Heart right ventricle (tissue), 16 donors: ENCODE data around the gene EFNA5. TPM values are rescaled to one million over a fixed set of nuclear protein-coding genes. Genes with fewer than 3 reads are reported as not detected.

ENCODE experiments used
- ATAC-seq, 8 donors: fragments of 200-7000 bp; cut with Tn5 transposase; one replicate each; pipeline ENCODE4 v1.9.1; 2020; ENCODE audit warnings: mild to moderate bottlenecking in 8 of 8, moderate library complexity in 8 of 8, moderate number of reproducible peaks in 1 of 8
- DNase-seq, 2 donors: peaks; one replicate each; pipeline ENCODE4 v3.0.0-alpha.2; 2020
- H3K27ac ChIP-seq, 10 donors: fragments of 200-600 bp; sonication (generic) in 2 of 10; one replicate each; pipeline versions ENCODE4 v1.5.0 to v1.8.0; 2020 to 2022; ENCODE audit warnings: mild to moderate bottlenecking in 3 of 10
- H3K27me3 ChIP-seq, 7 donors: fragments of 200-600 bp; one replicate each; pipeline ENCODE4 v1.8.0; 2021 to 2022; ENCODE audit warnings: mild to moderate bottlenecking in 2 of 7
- H3K36me3 ChIP-seq, 9 donors: fragments of 200-600 bp; sonication (generic) in 1 of 9; one replicate each; pipeline versions ENCODE4 v1.5.0 to v1.8.0; 2020 to 2022; ENCODE audit warnings: mild to moderate bottlenecking in 2 of 9
- H3K4me1 ChIP-seq, 9 donors: fragments of 200-600 bp; sonication (generic) in 1 of 9; one replicate each; pipeline versions ENCODE4 v1.5.0 to v1.8.0; 2020 to 2022; ENCODE audit warnings: mild to moderate bottlenecking in 4 of 9
- H3K4me3 ChIP-seq, 10 donors: fragments of 200-600 bp; sonication (generic) in 2 of 10; one replicate each; pipeline versions ENCODE4 v1.5.0 to v1.8.0; 2020 to 2022; ENCODE audit warnings: mild to moderate bottlenecking in 7 of 10, moderate library complexity in 2 of 10
- H3K9me3 ChIP-seq, 11 donors: fragments of 200-600 bp in 10 of 11; sonication (generic) in 2 of 11; one replicate each; pipeline versions ENCODE4 v1.5.0 to v1.8.0; 2013 to 2022; ENCODE audit warnings: mild to moderate bottlenecking in 2 of 11, control low read depth in 1 of 11, moderate library complexity in 1 of 11
- CTCF ChIP-seq, 9 donors: fragments of 200-600 bp; sonication (generic) in 2 of 9; IDR thresholded peaks; one replicate each; pipeline versions ENCODE4 v1.5.0 to v1.8.0; 2021 to 2022; ENCODE audit warnings: antibody characterized with exemption in 9 of 9, mild to moderate bottlenecking in 5 of 9, moderate library complexity in 1 of 9
- WGBS, 2 donors: extraction: QIAGEN DNeasy Blood & Tissue Kit; methylation state at CpG; one replicate each; pipeline ENCODE4 v1.1.7; 2013; ENCODE audit warnings: inconsistent platforms in 1 of 2; 5-methylcytosine and 5-hydroxymethylcytosine counted together
- intact Hi-C, 10 donors: fragments of 100-400 bp; cut with DNase I; formaldehyde crosslinking; loops; one replicate each; pipeline versions ENCODE4 v1.11.1 to v1.14.2; 2022
- polyA plus RNA-seq, 2 donors: library from polyadenylated mRNA; stranded (reverse); fragments of 200-250 nt; gene quantifications; one replicate each; pipeline ENCODE4 v1.2.3, GENCODE V29; 2013
- total RNA-seq, 10 donors: library from RNA; stranded (reverse); fragmentation: NEBNext Ultra II Directional in 3 of 10; extraction: Animal tissue kit (Norgen Biotek cat#: 25700) in 3 of 10; gene quantifications; one replicate each; pipeline versions ENCODE4 v1.2.1 to v1.2.4, GENCODE V29; 2021 to 2023
- donor health status: Arrhythmogenic right ventricular cardiomyopathy.
- donor health status: ischemic (EF 13 %, LVEDD 7.1; RV severe dilation, severe dysfunction).
- donor health status: healthy with polysubstance abuse.
- donor health status: DM: no; HTN: yes; CAD: no.
- donor health status: DM: no; HTN: no; CAD: no.
- donor health status: ischemic (EF 25% LVEDD 6.9; RV normal size, moderate dysfunction).
- donor health status: ischemic (EF 25% LVEDD 5.7; RV mildly dilated, moderate dysfunction).
- donor health status: healthy.
- donor health status: DM: yes; HTN: yes; CAD: no.
- donor health status: Ischemic cardiomyopathy.
- donor health status: ischemic (EF 35%, LVEDD 5.7; RV mildly dilated, moderate dysfunction).
- donor health status: nonischemic (EF 11% LVEDD 7.7; RV severe dilation, severe dysfunction).
- donor health status: DM: yes; HTN: yes; CAD: no.
- donor health status: PGD.
- donor health status: ischemic (EF 29% LVEDD 5.4; RV normal size, mild dysfunction).
- donor health status: nonischemic (EF 23%, LVEDD 6.1; RV moderate dilation, normal function).

The EFNA5 gene
- total and polyA plus RNA-seq, 12 donors, result 6.9 to 49.4 (median 33.9) TPM

- Histone ChIP-seq H3K36me3 (no peaks in the 10 kb centered on the region), H3K27me3 (peaks cover 0 to 32% (median 0%) of the 10 kb centered on the region in 7 donors), H3K27ac (no peak overlapping the region), H3K4me1 (no peaks in the 10 kb centered on the region), H3K9me3 (no peaks in the 10 kb centered on the region), H3K4me3 (no peak overlapping the region)
- DNase-seq, result no peak
- intact Hi-C loops, result no loop called here
- no peak for ATAC-seq
- no peak for TF ChIP-seq CTCF (IDR thresholded peaks at IDR 0.05)
Observed at GRCh38 chr5:107680099-107680498, 9.4 kb upstream of the EFNA5 start.

GRCh38 chr5:107676702-107677101, 6.0 kb upstream of the EFNA5 start:
- no peak overlapping the region for H3K27ac ChIP-seq
- peaks cover 0 to 19% (median 12%) of the 10 kb centered on the region in 9 donors for H3K4me1 ChIP-seq
- intact Hi-C loops, result loop anchor here in 5 of 10 donors (10.0 kb wide), 5 partner anchors 292 to 762 kb away; no protein-coding TSS in a partner anchor
- DNase-seq (no peak), ATAC-seq (no peak)
- no peaks in the 10 kb centered on the region for H3K36me3 ChIP-seq
- TF ChIP-seq CTCF (IDR thresholded peaks at IDR 0.05), result no peak
- H3K4me3 ChIP-seq, result no peak overlapping the region
- H3K27me3 ChIP-seq, result peaks cover 0 to 63% (median 6%) of the 10 kb centered on the region in 7 donors
- H3K9me3 ChIP-seq, result no peaks in the 10 kb centered on the region

GRCh38 chr5:107675201-107675600, 4.5 kb upstream of the EFNA5 start:
- H3K4me1 ChIP-seq, result peaks cover 0 to 30% (median 25%) of the 10 kb centered on the region in 9 donors
- no peak for TF ChIP-seq CTCF (IDR thresholded peaks at IDR 0.05)
- H3K27me3 ChIP-seq, result peaks cover 0 to 78% (median 16%) of the 10 kb centered on the region in 7 donors
- intact Hi-C loops, result loop anchor here in 5 of 10 donors (10.0 kb wide), 5 partner anchors 290 to 760 kb away; no protein-coding TSS in a partner anchor
- no peak overlapping the region for H3K4me3 ChIP-seq
- 78 to 83% methylated on average over 9 of the region's 9 CpGs for WGBS, 2 donors
- DNase-seq (no peak), ATAC-seq (no peak)
- no peak overlapping the region for H3K27ac ChIP-seq
- H3K9me3 ChIP-seq, result no peaks in the 10 kb centered on the region
- H3K36me3 ChIP-seq, result no peaks in the 10 kb centered on the region

- H3K27me3 ChIP-seq, result peaks cover 0 to 84% (median 22%) of the 10 kb centered on the region in 7 donors
- DNase-seq, result no peak
Observed at GRCh38 chr5:107674655-107675054, 3.9 kb upstream of the EFNA5 start.

More at GRCh38 chr5:107674655-107675054, 3.9 kb upstream of the EFNA5 start:
- Histone ChIP-seq H3K27ac (no peak overlapping the region), H3K4me3 (no peak overlapping the region), H3K36me3 (no peaks in the 10 kb centered on the region), H3K9me3 (no peaks in the 10 kb centered on the region), H3K4me1 (peaks cover 0 to 34% (median 30%) of the 10 kb centered on the region in 9 donors)
- 86 to 87% methylated on average over 4 of the region's 4 CpGs for WGBS, 2 donors
- no peak for TF ChIP-seq CTCF (IDR thresholded peaks at IDR 0.05)
- ATAC-seq, result no peak
- intact Hi-C loops, result loop anchor here in 7 of 10 donors (5.0 to 10.0 kb wide), 10 partner anchors 102 to 760 kb away; no protein-coding TSS in a partner anchor
